Fibroblast of lung (primary cell): ENCODE measurements around the gene SRL. TPM values are rescaled to one million over a fixed set of nuclear protein-coding genes. Genes with fewer than 3 reads are reported as not detected.
A peak's percentile ranks its signal among the peaks of the same experiment; 100 is the strongest.

Source experiments
- DNase-seq, 2 donors: peaks; one replicate each; pipeline versions ENCODE4 v3.0.0 to v3.0.0-alpha.2; 2010; ENCODE audit warnings: low read depth in 2 of 2
- H2AFZ ChIP-seq: 2 replicates; pipeline ENCODE4 v1.5.1; 2012; ENCODE audit warnings: low read length, control low read depth, inconsistent platforms
- H3K27ac ChIP-seq: 2 replicates; pipeline ENCODE4 v1.5.1; 2011; ENCODE audit warnings: low read length, control low read depth; ENCODE audit not compliant: insufficient read depth
- H3K27me3 ChIP-seq: 2 replicates; pipeline ENCODE4 v1.5.1; 2011; ENCODE audit warnings: mild to moderate bottlenecking, low read length; ENCODE audit not compliant: control insufficient read depth, insufficient read depth
- H3K36me3 ChIP-seq: 2 replicates; pipeline ENCODE4 v1.5.1; 2011; ENCODE audit warnings: low read length; ENCODE audit not compliant: control insufficient read depth, insufficient read depth
- H3K4me1 ChIP-seq: 2 replicates; pipeline ENCODE4 v1.5.1; 2011; ENCODE audit warnings: low read length; ENCODE audit not compliant: control insufficient read depth, insufficient read depth; ENCODE audit errors: extremely low read depth
- H3K4me2 ChIP-seq: 2 replicates; pipeline ENCODE4 v1.5.1; 2011; ENCODE audit warnings: low read length, control low read depth; ENCODE audit not compliant: insufficient read depth; ENCODE audit errors: extremely low read depth
- H3K4me3 ChIP-seq, 4 experiments: fragments of 200-600 bp in 1 of 4; sonication (generic) in 1 of 4; replicated peaks in 1 of 4; 2 replicates each; pipeline ENCODE4 v1.5.1; 2011 to 2016; ENCODE audit warnings: low read length in 4 of 4, low read depth in 3 of 4, mild to moderate bottlenecking in 3 of 4, control low read depth in 2 of 4, inconsistent platforms in 1 of 4, mixed read lengths in 1 of 4; ENCODE audit not compliant: insufficient read depth in 1 of 4; ENCODE audit errors: control extremely low read depth in 1 of 4
- H3K79me2 ChIP-seq: 2 replicates; pipeline ENCODE4 v1.5.1; 2012; ENCODE audit warnings: mild to moderate bottlenecking, low read length, inconsistent platforms; ENCODE audit not compliant: control insufficient read depth, insufficient read depth
- H3K9ac ChIP-seq: 2 replicates; pipeline ENCODE4 v1.5.1; 2011; ENCODE audit warnings: mild to moderate bottlenecking, low read length, control low read depth; ENCODE audit not compliant: insufficient read depth
- H3K9me3 ChIP-seq: 2 replicates; pipeline ENCODE4 v1.5.1; 2012; ENCODE audit warnings: low read depth, low read length; ENCODE audit not compliant: control insufficient read depth, insufficient read depth
- H4K20me1 ChIP-seq: 2 replicates; pipeline ENCODE4 v1.5.1; 2011; ENCODE audit warnings: low read length; ENCODE audit not compliant: control insufficient read depth, insufficient read depth; ENCODE audit errors: extremely low read depth
- CTCF ChIP-seq, 2 donors: IDR thresholded peaks in 1 of 2; conservative IDR thresholded peaks in 1 of 2; 1 replicate in 1 of 2; 2 replicates in 1 of 2; pipeline ENCODE4 v1.5.1; 2011 to 2012; ENCODE audit warnings: low read length in 2 of 2, control low read depth in 1 of 2, inconsistent platforms in 1 of 2, low read depth in 1 of 2, mild to moderate bottlenecking in 1 of 2
- EZH2 ChIP-seq: IDR thresholded peaks from 2 replicates; pipeline ENCODE4 v1.5.1; 2012; ENCODE audit warnings: low read length, control low read depth, mild to moderate bottlenecking; ENCODE audit errors: missing control alignments
- polyA plus RNA-seq, 2 donors: library from polyadenylated mRNA; depleted of rRNA in 1 of 2; stranded (reverse) in 1 of 2; unstranded in 1 of 2; fragments of >200 nt; gene quantifications; 2 replicates each; pipeline ENCODE4 v1.2.1, GENCODE V29; 2011 to 2012; ENCODE audit warnings: missing spikeins in 1 of 2
- total RNA-seq: library from RNA; depleted of rRNA; stranded (reverse); fragments of >200 nt; gene quantifications from 2 replicates; pipeline ENCODE4 v1.2.1, GENCODE V29; 2014

The SRL gene
- total and polyA plus RNA-seq, 2 donors (not counting 1 experiment from before 2014, with no cell fraction given): 0.07 to 0.17 TPM

GRCh38 chr16:4203748-4204147 is 38.1 kb downstream of the SRL start:
- H3K79me2 ChIP-seq: no peaks in the 10 kb centered on the region
- no peak overlapping the region for H2AFZ ChIP-seq
- no peak overlapping the region for H3K4me3 ChIP-seq
- H3K27ac ChIP-seq: no peak overlapping the region
- H4K20me1 ChIP-seq: no peaks in the 10 kb centered on the region
- no peak overlapping the region for H3K9ac ChIP-seq
- no peak for DNase-seq
- H3K4me1 ChIP-seq: peaks cover 4% of the 10 kb centered on the region
- no peak overlapping the region for H3K4me2 ChIP-seq
- no peaks in the 10 kb centered on the region for H3K9me3 ChIP-seq
- no peaks in the 10 kb centered on the region for H3K27me3 ChIP-seq
- TF ChIP-seq EZH2: no peak
- TF ChIP-seq CTCF (conservative IDR thresholded peaks at IDR 0.05 in 1 of 2, IDR thresholded peaks at IDR 0.05 in 1 of 2; ENCODE audit: low read depth in 1 of 2, low read length in 2 of 2): no peak
- no peaks in the 10 kb centered on the region for H3K36me3 ChIP-seq

GRCh38 chr16:4202615-4203345 is 39.1 kb downstream of the SRL start:
- Histone ChIP-seq H3K27ac (no peak overlapping the region), H3K36me3 (no peaks in the 10 kb centered on the region), H4K20me1 (no peaks in the 10 kb centered on the region), H3K4me3 (no peak overlapping the region), H3K9me3 (no peaks in the 10 kb centered on the region), H3K4me1 (peaks cover 4% of the 10 kb centered on the region), H3K79me2 (no peaks in the 10 kb centered on the region), H3K27me3 (no peaks in the 10 kb centered on the region), H3K9ac (no peak overlapping the region), H3K4me2 (no peak overlapping the region), H2AFZ (no peak overlapping the region)
- TF ChIP-seq EZH2 (no peak), CTCF (conservative IDR thresholded peaks at IDR 0.05 in 1 of 2, IDR thresholded peaks at IDR 0.05 in 1 of 2; ENCODE audit: low read depth in 1 of 2, low read length in 2 of 2) (no peak)
- DNase-seq: no peak

- no peaks in the 10 kb centered on the region for H3K9me3 ChIP-seq
- H4K20me1 ChIP-seq: no peaks in the 10 kb centered on the region
- no peaks in the 10 kb centered on the region for H3K36me3 ChIP-seq
- H3K27ac ChIP-seq: no peak overlapping the region
- no peak for TF ChIP-seq CTCF (conservative IDR thresholded peaks at IDR 0.05 in 1 of 2, IDR thresholded peaks at IDR 0.05 in 1 of 2; ENCODE audit: low read depth in 1 of 2, low read length in 2 of 2)
- H3K79me2 ChIP-seq: no peaks in the 10 kb centered on the region
- DNase-seq: peak; percentile 21 to 48
- no peaks in the 10 kb centered on the region for H3K27me3 ChIP-seq
- H3K9ac ChIP-seq: no peak overlapping the region
- H3K4me2 ChIP-seq: no peak overlapping the region
- no peak overlapping the region for H3K4me3 ChIP-seq
- no peak overlapping the region for H2AFZ ChIP-seq
- H3K4me1 ChIP-seq: peaks cover 4% of the 10 kb centered on the region
Observed at GRCh38 chr16:4200781-4201137, 41.1 kb downstream of the SRL start.
